PC-9 (cell line): ENCODE data around the gene KLHL30. TPM values are rescaled to one million over a fixed set of nuclear protein-coding genes. Genes with fewer than 3 reads are reported as not detected.

ENCODE experiments used
- BruUV-seq: library from RNA; stranded (reverse); fragments of 400-500 nt; replicated peaks from 2 replicates; lab custom pipeline; 2021; lab: Mats Ljungman, UMichigan
- CTCF ChIA-PET: fragments of 300-600 bp; sonication (Branson Sonifier 250); formaldehyde crosslinking; loops from one replicate; lab custom pipeline; 2022; ENCODE audit warnings: antibody characterized with exemption; lab: Charles Lee
- POLR2A ChIA-PET: fragments of 300-600 bp; sonication (Branson Sonifier 250); formaldehyde crosslinking; loops from one replicate; lab custom pipeline; 2022; ENCODE audit warnings: antibody characterized with exemption; ENCODE audit not compliant: unreplicated experiment; lab: Charles Lee
- DNase-seq, 2 experiments: peaks; one replicate each; pipeline versions ENCODE4 v3.0.0 to v3.0.0-alpha.2; 2015 to 2022; ENCODE audit warnings: mixed read lengths in 1 of 2
- H2AFZ ChIP-seq: fragments of 200-600 bp; sonication (generic); 2 replicates; pipeline ENCODE4 v1.8.1; 2017; ENCODE audit warnings: antibody characterized with exemption
- H3F3A ChIP-seq: fragments of 200-600 bp; sonication (generic); 2 replicates; pipeline ENCODE4 v1.8.1; 2017; ENCODE audit warnings: antibody characterized with exemption, mild to moderate bottlenecking, low read depth; ENCODE audit not compliant: insufficient read depth
- H3K27ac ChIP-seq: fragments of 200-600 bp; sonication (generic); 2 replicates; pipeline ENCODE4 v1.6.1; 2016; ENCODE audit warnings: mixed run types
- H3K27me3 ChIP-seq: fragments of 200-600 bp; sonication (generic); 2 replicates; pipeline ENCODE4 v1.6.1; 2016; ENCODE audit warnings: low read depth, mixed run types; ENCODE audit not compliant: insufficient read depth
- H3K36me3 ChIP-seq: fragments of 200-600 bp; sonication (generic); 2 replicates; pipeline ENCODE4 v1.6.1; 2016; ENCODE audit warnings: low read depth, mixed run types
- H3K4me1 ChIP-seq: fragments of 200-600 bp; sonication (generic); replicated peaks from 2 replicates; pipeline ENCODE4 v1.6.1; 2016; ENCODE audit warnings: mixed run types; ENCODE audit not compliant: insufficient read depth
- H3K4me2 ChIP-seq: fragments of 200-600 bp; sonication (generic); 2 replicates; pipeline ENCODE4 v1.6.1; 2017; ENCODE audit warnings: mixed run types
- H3K4me3 ChIP-seq: fragments of 200-600 bp; sonication (generic); 2 replicates; pipeline ENCODE4 v1.6.1; 2016; ENCODE audit warnings: mixed run types
- H3K79me2 ChIP-seq: fragments of 200-600 bp; sonication (generic); 2 replicates; pipeline ENCODE4 v1.6.1; 2017; ENCODE audit warnings: low read depth, mixed run types
- H3K9me2 ChIP-seq: fragments of 200-600 bp; sonication (generic); 2 replicates; pipeline ENCODE4 v1.8.1; 2017; ENCODE audit warnings: mild to moderate bottlenecking; ENCODE audit not compliant: insufficient read depth
- H3K9me3 ChIP-seq: fragments of 200-600 bp; sonication (generic); 2 replicates; pipeline ENCODE4 v1.8.1; 2016; ENCODE audit warnings: low read depth; ENCODE audit not compliant: insufficient read depth
- H4K20me1 ChIP-seq: fragments of 200-600 bp; sonication (generic); 2 replicates; pipeline ENCODE4 v1.8.1; 2017; ENCODE audit not compliant: insufficient read depth
- CTCF ChIP-seq: fragments of 200-600 bp; sonication (generic); conservative IDR thresholded peaks from 2 replicates; pipeline ENCODE4 v1.6.1; 2017; ENCODE audit warnings: mixed run types, antibody characterized with exemption, mild to moderate bottlenecking, moderate library complexity
- EZH2 ChIP-seq: fragments of 200-600 bp; sonication (generic); IDR thresholded peaks from 2 replicates; pipeline ENCODE4 v1.8.0; 2017; ENCODE audit warnings: antibody characterized with exemption, low read depth
- intact Hi-C: fragments of 100-400 bp; cut with micrococcal nuclease; formaldehyde crosslinking; loops from one replicate; pipeline ENCODE4 v1.10.0; 2022; ENCODE audit not compliant: unreplicated experiment
- total RNA-seq: library from RNA; stranded (reverse); gene quantifications from 2 replicates; pipeline ENCODE4 v1.2.3, GENCODE V29; 2021

Gene KLHL30
- total RNA-seq, 1 experiment from 2014 or later: 1.2 TPM

- intact Hi-C loops: no loop called here
- Histone ChIP-seq H3F3A (peaks cover 12% of the 10 kb centered on the region; the same call in 1 of the 2 replicates), H3K9me3 (no peaks in the 10 kb centered on the region), H3K4me2 (no peak overlapping the region), H3K4me1 (no peaks in the 10 kb centered on the region), H3K27me3 (no peaks in the 10 kb centered on the region), H2AFZ (no peak overlapping the region), H3K4me3 (no peak overlapping the region), H3K36me3 (peaks cover 26% of the 10 kb centered on the region), H3K79me2 (peaks cover 11% of the 10 kb centered on the region), H4K20me1 (peaks cover 21% of the 10 kb centered on the region), H3K9me2 (no peaks in the 10 kb centered on the region), H3K27ac (no peak overlapping the region)
- no peak for DNase-seq
- POLR2A ChIA-PET: no interaction called here
- CTCF ChIA-PET: no interaction called here
- BruUV-seq: no TSS peak
- TF ChIP-seq CTCF (no peak), EZH2 (no peak)
Measured at GRCh38 chr2:238190445-238190844, 52.0 kb downstream of the KLHL30 start.

Other genes starting within 250 kb of the KLHL30 start
- gene UBE2F, start 171.7 kb upstream of the KLHL30 start, total RNA-seq: 76.7 and 103 TPM in 2 replicates
- gene SCLY, start 77.7 kb upstream of the KLHL30 start, total RNA-seq: 33.9 and 40.0 TPM in 2 replicates
- 1.1 and 2.2 TPM in 2 replicates for gene ESPNL, start 38.3 kb upstream of the KLHL30 start, total RNA-seq
- gene ERFE, start 20.3 kb downstream of the KLHL30 start, total RNA-seq: 9.7 and 18.3 TPM in 2 replicates
- gene ILKAP, start 65.0 kb downstream of the KLHL30 start, total RNA-seq: 55.6 and 65.2 TPM in 2 replicates
- gene HES6, start 101.4 kb downstream of the KLHL30 start, total RNA-seq: 8.4 and 14.3 TPM in 2 replicates
- gene PER2, start 149.9 kb downstream of the KLHL30 start, total RNA-seq: 18.9 and 22.9 TPM in 2 replicates
- gene TRAF3IP1, start 181.8 kb downstream of the KLHL30 start, total RNA-seq: 50.2 and 51.7 TPM in 2 replicates